ENCODE measurements around the gene NAA60. TPM values are rescaled to one million over a fixed set of nuclear protein-coding genes. Genes with fewer than 3 reads are reported as not detected.

NAA60 gene
- total and polyA plus RNA-seq, 8 donors = 25.3 to 155 (median 54.9) TPM

GRCh38 chr16:3434373-3434772 lies 9.1 kb upstream of the NAA60 start:
- H3K27me3 ChIP-seq = peaks cover 0 to 4% (median 0%) of the 10 kb centered on the region in 3 donors
- peaks cover 0 to 14% (median 9%) of the 10 kb centered on the region in 4 donors for H3K9me3 ChIP-seq
- no peak for DNase-seq
- no peak overlapping the region for H3K27ac ChIP-seq
- TF ChIP-seq POLR2AphosphoS5 (IDR thresholded peaks at IDR 0.05) (no peak), EP300 (IDR thresholded peaks at IDR 0.05) (no peak), POLR2A (IDR thresholded peaks at IDR 0.05) (no peak), CTCF (IDR thresholded peaks at IDR 0.05) (no peak)
- intact Hi-C loops (cut with DNase I; ENCODE audit: low total_unique reads) = no loop called here
- H3K4me1 ChIP-seq = no peaks in the 10 kb centered on the region
- peaks cover 0 to 43% (median 33%) of the 10 kb centered on the region in 4 donors for H3K36me3 ChIP-seq
- H3K4me3 ChIP-seq = no peak overlapping the region

- peaks cover 0 to 53% (median 42%) of the 10 kb centered on the region in 4 donors for H3K36me3 ChIP-seq
- no peak overlapping the region for H3K27ac ChIP-seq
- no peak for DNase-seq
- peaks cover 4 to 14% (median 12%) of the 10 kb centered on the region in 4 donors for H3K4me1 ChIP-seq
- H3K27me3 ChIP-seq = peaks cover 0 to 4% (median 0%) of the 10 kb centered on the region in 3 donors
- no peak overlapping the region for H3K4me3 ChIP-seq
- H3K9me3 ChIP-seq = peaks cover 2 to 20% (median 13%) of the 10 kb centered on the region in 4 donors
- 75 to 93% (median 90%) methylated on average over 4 of the region's 4 CpGs for WGBS, 5 donors
- intact Hi-C loops (cut with DNase I; ENCODE audit: low total_unique reads) = no loop called here
- no peak for TF ChIP-seq EP300 (IDR thresholded peaks at IDR 0.05)
- TF ChIP-seq CTCF (IDR thresholded peaks at IDR 0.05) = no peak
These were observed 3.8 kb upstream of the NAA60 start for GRCh38 chr16:3439637-3440036.

- TF ChIP-seq POLR2AphosphoS5 (IDR thresholded peaks at IDR 0.05) (peak in 1 of 3 donors; percentile 19), CTCF (IDR thresholded peaks at IDR 0.05) (peak in 1 of 7 experiments; percentile 21), EP300 (IDR thresholded peaks at IDR 0.05) (no peak)
- peak; percentile 36 to 66 for DNase-seq
- Histone ChIP-seq H3K27me3 (no peaks in the 10 kb centered on the region), H3K27ac (peak overlapping the region; percentile 21 to 83 (median 80)), H3K36me3 (peaks cover 0 to 45% (median 38%) of the 10 kb centered on the region in 4 donors), H3K9me3 (peaks cover 2 to 18% (median 9%) of the 10 kb centered on the region in 4 donors), H3K4me3 (peak overlapping the region; percentile 53 to 81 (median 69)), H3K4me1 (peaks cover 8 to 18% (median 16%) of the 10 kb centered on the region in 4 donors)
- WGBS, 5 donors = 34 to 66% (median 42%) methylated on average over 5 to 10 of the region's 10 CpGs
- intact Hi-C loops (cut with DNase I; ENCODE audit: low total_unique reads) = no loop called here
These were observed 530 bp downstream of the NAA60 start for GRCh38 chr16:3444032-3444388.

- no peaks in the 10 kb centered on the region for H3K9me3 ChIP-seq
- DNase-seq = peak in 1 of 2 donors; percentile 14
- no peak overlapping the region for H3K4me3 ChIP-seq
- H3K27me3 ChIP-seq = no peaks in the 10 kb centered on the region
- no peak for TF ChIP-seq EP300 (IDR thresholded peaks at IDR 0.05)
- TF ChIP-seq POLR2A (IDR thresholded peaks at IDR 0.05) = no peak
- TF ChIP-seq CTCF (IDR thresholded peaks at IDR 0.05) = no peak
- TF ChIP-seq POLR2AphosphoS5 (IDR thresholded peaks at IDR 0.05) = no peak
- peaks cover 0 to 26% (median 17%) of the 10 kb centered on the region in 4 donors for H3K36me3 ChIP-seq
- H3K4me1 ChIP-seq = peaks cover 17 to 26% (median 19%) of the 10 kb centered on the region in 4 donors
- intact Hi-C loops (cut with DNase I; ENCODE audit: low total_unique reads) = no loop called here
- 81 to 90% (median 86%) methylated on average over 5 of the region's 5 CpGs for whole genome bisulfite sequencing, 5 donors
- H3K27ac ChIP-seq = no peak overlapping the region
These were observed 10.6 kb downstream of the NAA60 start for GRCh38 chr16:3454093-3454492.

Data from stomach (tissue), 9 donors.